Measurements from ENCODE around the gene HNRNPM.

DNA sequence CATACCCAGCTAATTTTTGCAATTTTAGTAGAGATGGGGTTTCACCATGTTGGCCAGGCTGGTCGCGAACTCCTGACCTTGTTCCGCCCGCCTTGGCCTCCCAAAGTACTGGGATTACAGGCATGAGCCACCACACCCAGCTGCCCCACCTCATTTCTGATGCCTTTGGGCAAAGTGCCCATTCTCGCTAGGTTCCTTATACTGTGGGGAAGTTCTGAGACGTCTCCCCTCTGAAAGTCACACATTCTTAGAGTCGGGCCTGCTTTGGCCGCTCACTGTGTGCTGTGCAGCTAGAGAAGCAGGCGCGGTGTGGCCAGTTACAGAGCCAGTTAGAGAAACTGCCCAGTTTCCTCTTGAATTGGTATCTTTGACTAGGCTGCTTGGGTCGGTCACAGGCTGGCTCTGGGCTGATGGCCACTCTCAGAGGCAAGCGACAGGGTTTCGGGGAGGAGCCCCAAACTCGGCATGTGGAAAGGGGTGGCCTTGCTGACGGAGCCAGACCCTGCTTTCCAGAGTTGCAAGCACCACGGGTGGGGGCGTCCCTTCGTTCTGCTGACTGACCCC is 39.6 kb downstream of the HNRNPM start:
- TF ChIP-seq, protein P1, sequence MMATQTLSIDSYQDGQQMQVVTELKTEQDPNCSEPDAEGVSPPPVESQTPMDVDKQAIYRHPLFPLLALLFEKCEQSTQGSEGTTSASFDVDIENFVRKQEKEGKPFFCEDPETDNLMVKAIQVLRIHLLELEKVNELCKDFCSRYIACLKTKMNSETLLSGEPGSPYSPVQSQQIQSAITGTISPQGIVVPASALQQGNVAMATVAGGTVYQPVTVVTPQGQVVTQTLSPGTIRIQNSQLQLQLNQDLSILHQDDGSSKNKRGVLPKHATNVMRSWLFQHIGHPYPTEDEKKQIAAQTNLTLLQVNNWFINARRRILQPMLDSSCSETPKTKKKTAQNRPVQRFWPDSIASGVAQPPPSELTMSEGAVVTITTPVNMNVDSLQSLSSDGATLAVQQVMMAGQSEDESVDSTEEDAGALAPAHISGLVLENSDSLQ (IDR thresholded peaks at IDR 0.05), result no peak
- no peak for TF ChIP-seq FOXK2 (IDR thresholded peaks at IDR 0.05)
- TF ChIP-seq FOXM1 (IDR thresholded peaks at IDR 0.05; ENCODE audit: borderline replicate concordance), result no peak
- no peak for TF ChIP-seq BHLHE40 (IDR thresholded peaks at IDR 0.05; ENCODE audit: borderline replicate concordance)
- TF ChIP-seq TARDBP (IDR thresholded peaks at IDR 0.05), result no peak
- TF ChIP-seq NFRKB (IDR thresholded peaks at IDR 0.05), result no peak
- no peak for TF ChIP-seq SP1 (IDR thresholded peaks at IDR 0.05)
- no peak for TF ChIP-seq L3MBTL2 (conservative IDR thresholded peaks at IDR 0.05)
- TF ChIP-seq ELF4 (IDR thresholded peaks at IDR 0.05), result no peak
- no peak for TF ChIP-seq HDGF (IDR thresholded peaks at IDR 0.05; ENCODE audit: borderline replicate concordance)
- TF ChIP-seq ARNT (IDR thresholded peaks at IDR 0.05), result no peak

Data from HEK293T (cell line).